HG03175 (cell line): ENCODE results near the gene FBXO30.

ENCODE experiments used
- ATAC-seq: cut with Tn5 transposase; IDR thresholded peaks from one replicate; pipeline ENCODE4 v1.9.1; 2021; ENCODE audit warnings: mild to moderate bottlenecking, moderate library complexity; ENCODE audit not compliant: unreplicated experiment

Gene FBXO30

GRCh38 chr6:145814501-145815308 is at the start of gene FBXO30:
Gene FBXO30, minus strand, starts transcription at chr6:145814795. Its CDS starts 8,390 bp downstream, at chr6:145806405.
- ATAC-seq: peak; percentile 76

- ATAC-seq: peak; percentile 53
These were observed 49.5 kb upstream of the FBXO30 start for GRCh38 chr6:145863988-145864616.

- ATAC-seq: no peak
These were observed 48.8 kb upstream of the FBXO30 start for GRCh38 chr6:145863366-145863765.

GRCh38 chr6:145860562-145860961 is 46.0 kb upstream of the FBXO30 start:
- ATAC-seq: no peak

GRCh38 chr6:145850671-145851070 is 36.1 kb upstream of the FBXO30 start:
- ATAC-seq: no peak

GRCh38 chr6:145848541-145848940 is 33.9 kb upstream of the FBXO30 start:
- no peak for ATAC-seq

GRCh38 chr6:145845557-145845956 is 31.0 kb upstream of the FBXO30 start:
- ATAC-seq: no peak

- ATAC-seq: no peak
These were observed 30.4 kb upstream of the FBXO30 start for GRCh38 chr6:145844933-145845540.

GRCh38 chr6:145842693-145843546 is 28.3 kb upstream of the FBXO30 start:
- no peak for ATAC-seq

GRCh38 chr6:145841668-145842067 is 27.1 kb upstream of the FBXO30 start:
- no peak for ATAC-seq

- no peak for ATAC-seq
These were observed 25.1 kb upstream of the FBXO30 start for GRCh38 chr6:145839653-145840052.

- ATAC-seq: no peak
These were observed 23.7 kb upstream of the FBXO30 start for GRCh38 chr6:145838305-145838704.

- ATAC-seq: no peak
These were observed 22.2 kb upstream of the FBXO30 start for GRCh38 chr6:145836772-145837171.

- ATAC-seq: no peak
These were observed 21.6 kb upstream of the FBXO30 start for GRCh38 chr6:145836170-145836569.

- peak; percentile 65 for ATAC-seq
These were observed 16.0 kb upstream of the FBXO30 start for GRCh38 chr6:145830612-145831011.

- no peak for ATAC-seq
These were observed 15.4 kb upstream of the FBXO30 start for GRCh38 chr6:145829950-145830349.

- ATAC-seq: no peak
These were observed 14.5 kb upstream of the FBXO30 start for GRCh38 chr6:145829102-145829501.

- ATAC-seq: no peak
These were observed 9.7 kb upstream of the FBXO30 start for GRCh38 chr6:145824344-145824743.

GRCh38 chr6:145823328-145823944 is 8.8 kb upstream of the FBXO30 start:
- ATAC-seq: no peak

GRCh38 chr6:145822456-145822855 is 7.9 kb upstream of the FBXO30 start:
- ATAC-seq: no peak

GRCh38 chr6:145819994-145820393 is 5.4 kb upstream of the FBXO30 start:
- ATAC-seq: no peak
